ENCODE measurements around the gene YBEY.
"Not testable (repeated sequence)": the region's sequence is repeated elsewhere in the genome, so short reads cannot be mapped to it uniquely, and the experiment has no call there.

DNA sequence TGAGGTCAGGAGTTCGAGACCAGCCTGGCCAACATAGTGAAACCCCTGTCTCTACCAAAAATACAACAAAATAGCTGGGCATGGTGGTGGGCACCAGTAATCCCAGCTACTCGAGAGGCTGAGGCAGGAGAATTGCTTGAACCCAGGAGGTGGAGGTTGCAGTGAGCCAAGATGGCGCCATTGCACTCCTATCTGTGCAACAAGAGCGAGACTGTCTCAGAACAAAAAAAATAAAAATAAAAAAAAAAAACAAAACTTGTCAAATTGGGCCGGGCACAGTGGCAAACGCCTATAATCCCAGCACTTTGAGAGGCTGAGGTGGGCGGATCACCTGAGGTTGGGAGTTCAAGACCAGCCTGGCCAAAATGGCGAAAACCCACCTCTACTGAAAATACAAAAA lies 24.1 kb downstream of the YBEY start:
- not testable (repeated sequence) for TF ChIP-seq POLR2AphosphoS5, EP300, POLR2A (IDR thresholded peaks at IDR 0.05)
- TF ChIP-seq, protein P1, sequence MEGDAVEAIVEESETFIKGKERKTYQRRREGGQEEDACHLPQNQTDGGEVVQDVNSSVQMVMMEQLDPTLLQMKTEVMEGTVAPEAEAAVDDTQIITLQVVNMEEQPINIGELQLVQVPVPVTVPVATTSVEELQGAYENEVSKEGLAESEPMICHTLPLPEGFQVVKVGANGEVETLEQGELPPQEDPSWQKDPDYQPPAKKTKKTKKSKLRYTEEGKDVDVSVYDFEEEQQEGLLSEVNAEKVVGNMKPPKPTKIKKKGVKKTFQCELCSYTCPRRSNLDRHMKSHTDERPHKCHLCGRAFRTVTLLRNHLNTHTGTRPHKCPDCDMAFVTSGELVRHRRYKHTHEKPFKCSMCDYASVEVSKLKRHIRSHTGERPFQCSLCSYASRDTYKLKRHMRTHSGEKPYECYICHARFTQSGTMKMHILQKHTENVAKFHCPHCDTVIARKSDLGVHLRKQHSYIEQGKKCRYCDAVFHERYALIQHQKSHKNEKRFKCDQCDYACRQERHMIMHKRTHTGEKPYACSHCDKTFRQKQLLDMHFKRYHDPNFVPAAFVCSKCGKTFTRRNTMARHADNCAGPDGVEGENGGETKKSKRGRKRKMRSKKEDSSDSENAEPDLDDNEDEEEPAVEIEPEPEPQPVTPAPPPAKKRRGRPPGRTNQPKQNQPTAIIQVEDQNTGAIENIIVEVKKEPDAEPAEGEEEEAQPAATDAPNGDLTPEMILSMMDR (IDR thresholded peaks at IDR 0.05): not testable (repeated sequence)

All from upper lobe of left lung (tissue), 4 donors.